ENCODE results near the gene SELP. TPM values are rescaled to one million over a fixed set of nuclear protein-coding genes. Genes with fewer than 3 reads are reported as not detected.

Gene SELP
- total RNA-seq, 2 donors from 2014 or later, result not detected

DNA sequence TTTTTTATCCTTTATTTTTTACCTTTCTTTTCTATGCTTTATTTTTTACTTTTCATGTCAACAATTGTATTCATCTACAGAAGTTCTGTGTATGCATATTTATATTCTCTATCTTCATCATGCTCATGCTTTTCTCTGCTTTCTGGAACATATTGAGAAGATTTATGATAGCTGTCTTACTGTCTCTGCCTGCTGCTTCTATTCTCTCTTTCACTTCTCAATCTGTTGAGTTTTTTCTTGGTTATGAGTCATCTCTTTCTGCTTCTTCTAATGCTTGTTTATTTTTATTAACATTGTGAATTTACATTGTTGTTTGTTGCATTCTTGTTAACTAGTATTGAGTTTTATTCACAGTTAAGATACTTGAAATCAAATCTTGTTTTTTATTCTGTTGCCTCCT, 66.3 kb downstream of the SELP start:
- H3K9ac ChIP-seq (ENCODE audit: extremely low read depth, low read length, poor library complexity, severe bottlenecking), result no peak overlapping the region
- no peak for DNase-seq
- Mint-ChIP-seq H3K36me3 (ENCODE audit: low read depth) (no peaks in the 10 kb centered on the region), H3K4me1 (peaks cover 11% of the 10 kb centered on the region), H3K27ac (no peak overlapping the region), H3K9me3 (peaks cover 7% of the 10 kb centered on the region), H3K27me3 (ENCODE audit: insufficient read depth) (peaks cover 12% of the 10 kb centered on the region), H3K4me3 (no peak overlapping the region)
- H3K36me3 ChIP-seq (ENCODE audit: control insufficient read depth, insufficient read depth, low read length), result no peaks in the 10 kb centered on the region
- H3K27ac ChIP-seq (ENCODE audit: low read depth, low read length), result no peak overlapping the region
- H3K4me3 ChIP-seq (ENCODE audit: low read length), result no peak overlapping the region
- H3K4me1 ChIP-seq (ENCODE audit: control insufficient read depth, insufficient read depth, low read length), result no peaks in the 10 kb centered on the region
- peaks cover 13% of the 10 kb centered on the region for H3K9me3 ChIP-seq (ENCODE audit: control insufficient read depth, low read length)
- TF ChIP-seq, protein P1, sequence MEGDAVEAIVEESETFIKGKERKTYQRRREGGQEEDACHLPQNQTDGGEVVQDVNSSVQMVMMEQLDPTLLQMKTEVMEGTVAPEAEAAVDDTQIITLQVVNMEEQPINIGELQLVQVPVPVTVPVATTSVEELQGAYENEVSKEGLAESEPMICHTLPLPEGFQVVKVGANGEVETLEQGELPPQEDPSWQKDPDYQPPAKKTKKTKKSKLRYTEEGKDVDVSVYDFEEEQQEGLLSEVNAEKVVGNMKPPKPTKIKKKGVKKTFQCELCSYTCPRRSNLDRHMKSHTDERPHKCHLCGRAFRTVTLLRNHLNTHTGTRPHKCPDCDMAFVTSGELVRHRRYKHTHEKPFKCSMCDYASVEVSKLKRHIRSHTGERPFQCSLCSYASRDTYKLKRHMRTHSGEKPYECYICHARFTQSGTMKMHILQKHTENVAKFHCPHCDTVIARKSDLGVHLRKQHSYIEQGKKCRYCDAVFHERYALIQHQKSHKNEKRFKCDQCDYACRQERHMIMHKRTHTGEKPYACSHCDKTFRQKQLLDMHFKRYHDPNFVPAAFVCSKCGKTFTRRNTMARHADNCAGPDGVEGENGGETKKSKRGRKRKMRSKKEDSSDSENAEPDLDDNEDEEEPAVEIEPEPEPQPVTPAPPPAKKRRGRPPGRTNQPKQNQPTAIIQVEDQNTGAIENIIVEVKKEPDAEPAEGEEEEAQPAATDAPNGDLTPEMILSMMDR (conservative IDR thresholded peaks at IDR 0.05), result no peak
- peaks cover 25% of the 10 kb centered on the region for H3K27me3 ChIP-seq (ENCODE audit: control insufficient read depth, insufficient read depth, low read length, poor library complexity, severe bottlenecking)

DNA sequence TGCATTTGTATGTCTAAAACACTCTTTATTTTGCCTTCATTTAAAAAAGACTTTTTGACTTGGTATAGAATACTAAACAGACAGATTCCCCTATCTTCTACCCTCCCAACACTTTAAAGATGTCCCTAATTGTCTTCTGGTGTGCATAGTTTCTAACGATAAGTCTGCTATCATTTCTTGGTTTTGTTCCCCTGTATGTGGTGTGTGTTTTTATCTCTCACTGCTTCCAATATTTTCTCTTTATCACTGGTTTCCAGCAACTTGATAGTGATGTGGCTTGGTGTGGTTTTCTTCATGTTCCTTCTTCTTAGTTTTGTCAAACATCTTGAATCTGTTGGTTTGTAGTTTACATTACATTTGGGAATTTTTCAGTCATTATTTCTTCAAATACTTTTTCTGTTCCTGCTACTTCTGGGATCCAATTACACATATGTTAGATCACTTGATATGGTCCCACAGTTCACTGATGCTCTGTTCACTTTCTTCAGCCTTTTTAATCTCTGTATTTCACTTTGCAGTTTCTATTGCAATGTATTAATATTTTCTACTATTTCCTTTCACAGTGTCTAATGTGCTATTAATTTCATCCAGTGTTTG, 66.8 kb downstream of the SELP start:
- Histone ChIP-seq H3K27ac (ENCODE audit: low read depth, low read length) (no peak overlapping the region), H3K36me3 (ENCODE audit: control insufficient read depth, insufficient read depth, low read length) (no peaks in the 10 kb centered on the region), H3K4me1 (ENCODE audit: control insufficient read depth, insufficient read depth, low read length) (no peaks in the 10 kb centered on the region), H3K27me3 (ENCODE audit: control insufficient read depth, insufficient read depth, low read length, poor library complexity, severe bottlenecking) (peaks cover 20% of the 10 kb centered on the region), H3K9ac (ENCODE audit: extremely low read depth, low read length, poor library complexity, severe bottlenecking) (no peak overlapping the region), H3K9me3 (ENCODE audit: control insufficient read depth, low read length) (peaks cover 13% of the 10 kb centered on the region), H3K4me3 (ENCODE audit: low read length) (no peak overlapping the region)
- no peaks in the 10 kb centered on the region for H3K36me3 Mint-ChIP-seq (ENCODE audit: low read depth)
- 67% methylated on average over 1 of the region's 1 CpG; no CpG with 5 or more reads in 1 of the 2 experiments for WGBS, 2 experiments (ENCODE audit: insufficient coverage in 1 of 2, insufficient read length in 1 of 2)
- peaks cover 12% of the 10 kb centered on the region for H3K27me3 Mint-ChIP-seq (ENCODE audit: insufficient read depth)
- no peak overlapping the region for H3K27ac Mint-ChIP-seq
- H3K4me3 Mint-ChIP-seq, result no peak overlapping the region
- no peak for DNase-seq
- peaks cover 12% of the 10 kb centered on the region for H3K4me1 Mint-ChIP-seq
- TF ChIP-seq, protein P1 (conservative IDR thresholded peaks at IDR 0.05), result no peak
- peaks cover 7% of the 10 kb centered on the region for H3K9me3 Mint-ChIP-seq

DNA sequence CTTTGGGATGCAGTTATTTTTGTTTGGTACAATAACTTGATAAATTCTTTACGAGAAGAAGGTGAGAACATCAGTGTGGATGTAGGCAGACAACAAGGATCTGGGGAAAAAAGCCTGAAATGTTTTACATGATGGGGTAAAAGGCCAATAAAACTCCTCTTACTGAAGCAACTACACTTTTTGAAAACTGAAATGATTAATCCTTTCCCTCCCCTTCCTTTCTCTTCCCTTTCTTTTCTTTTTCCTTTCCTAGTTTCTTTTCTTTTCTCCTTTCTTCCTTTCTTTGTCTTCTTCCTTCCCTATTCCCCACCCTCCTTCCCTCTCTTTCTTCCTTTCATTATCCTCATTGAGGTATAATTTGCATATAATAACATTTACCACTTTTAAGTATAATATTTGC, 68.2 kb downstream of the SELP start:
- Mint-ChIP-seq H3K9me3 (peaks cover 7% of the 10 kb centered on the region), H3K36me3 (ENCODE audit: low read depth) (no peaks in the 10 kb centered on the region), H3K4me1 (peaks cover 25% of the 10 kb centered on the region), H3K4me3 (no peak overlapping the region), H3K27me3 (ENCODE audit: insufficient read depth) (peaks cover 12% of the 10 kb centered on the region), H3K27ac (no peak overlapping the region)
- Histone ChIP-seq H3K27me3 (ENCODE audit: control insufficient read depth, insufficient read depth, low read length, poor library complexity, severe bottlenecking) (peaks cover 12% of the 10 kb centered on the region), H3K27ac (ENCODE audit: low read depth, low read length) (no peak overlapping the region), H3K9me3 (ENCODE audit: control insufficient read depth, low read length) (peaks cover 13% of the 10 kb centered on the region), H3K9ac (ENCODE audit: extremely low read depth, low read length, poor library complexity, severe bottlenecking) (no peak overlapping the region), H3K36me3 (ENCODE audit: control insufficient read depth, insufficient read depth, low read length) (no peaks in the 10 kb centered on the region), H3K4me1 (ENCODE audit: control insufficient read depth, insufficient read depth, low read length) (peaks cover 2% of the 10 kb centered on the region), H3K4me3 (ENCODE audit: low read length) (no peak overlapping the region)
- TF ChIP-seq, protein P1 (conservative IDR thresholded peaks at IDR 0.05), result no peak
- DNase-seq, result no peak
- WGBS, 2 experiments (ENCODE audit: insufficient coverage in 1 of 2, insufficient read length in 1 of 2), result 92% methylated on average over 1 of the region's 1 CpG; no CpG with 5 or more reads in 1 of the 2 experiments

Data from endodermal cell (in vitro differentiated cells).